Loucy (cell line): ENCODE data around the gene SCN9A.

Experiments
- H2AFZ ChIP-seq: fragments of 200-600 bp; sonication (generic); 2 replicates; pipeline ENCODE4 v1.6.0; 2016; ENCODE audit warnings: antibody characterized with exemption, mild to moderate bottlenecking, low read length, moderate library complexity
- H3F3A ChIP-seq: fragments of 200-600 bp; 2 replicates; pipeline ENCODE4 v1.6.0; 2016; ENCODE audit warnings: antibody characterized with exemption, low read depth, mild to moderate bottlenecking
- H3K27me3 ChIP-seq: fragments of 200-600 bp; sonication (generic); 2 replicates; pipeline ENCODE4 v1.6.1; 2014; ENCODE audit warnings: low read length, mild to moderate bottlenecking; ENCODE audit not compliant: insufficient read depth, poor library complexity, severe bottlenecking
- H3K36me3 ChIP-seq: fragments of 200-600 bp; sonication (generic); 2 replicates; pipeline ENCODE4 v1.6.1; 2016; ENCODE audit warnings: low read length; ENCODE audit not compliant: insufficient read depth
- H3K4me1 ChIP-seq: fragments of 200-600 bp; sonication (generic); 2 replicates; pipeline ENCODE4 v1.5.1; 2014; ENCODE audit warnings: low read length, mild to moderate bottlenecking; ENCODE audit not compliant: insufficient read depth, poor library complexity, severe bottlenecking
- H3K4me2 ChIP-seq: fragments of 200-600 bp; sonication (generic); 2 replicates; pipeline ENCODE4 v1.6.0; 2014; ENCODE audit warnings: antibody characterized with exemption, low read length, low read depth, mild to moderate bottlenecking; ENCODE audit not compliant: poor library complexity, severe bottlenecking
- H3K4me3 ChIP-seq: fragments of 200-600 bp; sonication (generic); 2 replicates; pipeline ENCODE4 v1.5.1; 2014; ENCODE audit warnings: low read length, mild to moderate bottlenecking, mixed read lengths; ENCODE audit not compliant: poor library complexity, severe bottlenecking
- H3K79me2 ChIP-seq: fragments of 200-600 bp; sonication (generic); 2 replicates; pipeline ENCODE4 v1.6.1; 2014; ENCODE audit warnings: low read length; ENCODE audit not compliant: insufficient read depth
- H3K9ac ChIP-seq: fragments of 200-600 bp; sonication (generic); 2 replicates; pipeline ENCODE4 v1.6.0; 2014; ENCODE audit warnings: mild to moderate bottlenecking, low read depth, low read length, moderate library complexity; ENCODE audit not compliant: poor library complexity, severe bottlenecking
- H3K9me2 ChIP-seq: fragments of 200-600 bp; sonication (generic); replicated peaks from 2 replicates; pipeline ENCODE4 v1.6.1; 2016; ENCODE audit warnings: low read depth, low read length, mixed read lengths
- H3K9me3 ChIP-seq: fragments of 200-600 bp; sonication (generic); 2 replicates; pipeline ENCODE4 v1.6.1; 2014; ENCODE audit warnings: mild to moderate bottlenecking, antibody characterized with exemption, low read length, low read depth; ENCODE audit not compliant: insufficient read depth
- H4K20me1 ChIP-seq: fragments of 200-600 bp; sonication (generic); 2 replicates; pipeline ENCODE4 v1.6.0; 2014; ENCODE audit warnings: antibody characterized with exemption, low read length, mild to moderate bottlenecking; ENCODE audit not compliant: insufficient read depth, poor library complexity, severe bottlenecking
- CTCF ChIP-seq: fragments of 200-600 bp; sonication (generic); conservative IDR thresholded peaks from 2 replicates; pipeline ENCODE4 v1.5.1; 2014; ENCODE audit warnings: mild to moderate bottlenecking, antibody characterized with exemption, low read length
- EZH2phosphoT487 ChIP-seq: fragments of 200-600 bp; IDR thresholded peaks from 2 replicates; pipeline ENCODE4 v1.6.1; 2018; ENCODE audit warnings: antibody characterized with exemption, mild to moderate bottlenecking, moderate library complexity, borderline replicate concordance

SCN9A gene

GRCh38 chr2:166257859-166258258, 117.9 kb downstream of the SCN9A start:
- Histone ChIP-seq H4K20me1 (no peaks in the 10 kb centered on the region), H3F3A (no peaks in the 10 kb centered on the region), H3K9me2 (no peaks in the 10 kb centered on the region), H3K4me3 (no peak overlapping the region), H3K79me2 (no peaks in the 10 kb centered on the region), H3K36me3 (no peaks in the 10 kb centered on the region), H3K4me1 (no peaks in the 10 kb centered on the region), H3K27me3 (no peaks in the 10 kb centered on the region), H3K9ac (no peak overlapping the region), H3K9me3 (no peaks in the 10 kb centered on the region), H3K4me2 (no peak overlapping the region), H2AFZ (no peak overlapping the region)
- TF ChIP-seq CTCF (no peak), EZH2phosphoT487 (no peak)

- H3K9ac ChIP-seq, result no peak overlapping the region
- no peaks in the 10 kb centered on the region for H3K4me1 ChIP-seq
- no peaks in the 10 kb centered on the region for H4K20me1 ChIP-seq
- H3F3A ChIP-seq, result no peaks in the 10 kb centered on the region
- no peaks in the 10 kb centered on the region for H3K79me2 ChIP-seq
- no peak overlapping the region for H2AFZ ChIP-seq
- no peaks in the 10 kb centered on the region for H3K36me3 ChIP-seq
- H3K9me2 ChIP-seq, result no peaks in the 10 kb centered on the region
- H3K27me3 ChIP-seq, result no peaks in the 10 kb centered on the region
- no peak overlapping the region for H3K4me2 ChIP-seq
- H3K9me3 ChIP-seq, result no peaks in the 10 kb centered on the region
- TF ChIP-seq CTCF, result no peak
- TF ChIP-seq EZH2phosphoT487, result no peak
- H3K4me3 ChIP-seq, result no peak overlapping the region
Observed at GRCh38 chr2:166256896-166257295, 118.8 kb downstream of the SCN9A start.

- Histone ChIP-seq H3K4me3 (no peak overlapping the region), H2AFZ (no peak overlapping the region), H3K9me3 (no peaks in the 10 kb centered on the region), H3F3A (no peaks in the 10 kb centered on the region), H3K4me1 (no peaks in the 10 kb centered on the region), H4K20me1 (no peaks in the 10 kb centered on the region), H3K36me3 (no peaks in the 10 kb centered on the region), H3K4me2 (no peak overlapping the region), H3K79me2 (no peaks in the 10 kb centered on the region), H3K27me3 (no peaks in the 10 kb centered on the region), H3K9ac (no peak overlapping the region), H3K9me2 (no peaks in the 10 kb centered on the region)
- TF ChIP-seq CTCF (no peak), EZH2phosphoT487 (no peak)
Observed at GRCh38 chr2:166249318-166249717, 126.4 kb downstream of the SCN9A start.
